DND-41 (cell line): Measurements from ENCODE around the gene PYY.
"Not testable (repeated sequence)": the region's sequence is repeated elsewhere in the genome, so short reads cannot be mapped to it uniquely, and the experiment has no call there.

ENCODE experiments used
- CTCF ChIP-seq: IDR thresholded peaks from 2 replicates; pipeline ENCODE4 v1.5.1; 2012; ENCODE audit warnings: borderline replicate concordance, low read length, moderate library complexity, mild to moderate bottlenecking; ENCODE audit not compliant: poor library complexity, severe bottlenecking; ENCODE audit errors: extremely low read depth
- EZH2 ChIP-seq: IDR thresholded peaks from 3 replicates; pipeline ENCODE4 v1.6.1; 2012; ENCODE audit warnings: borderline replicate concordance, low read depth, mild to moderate bottlenecking, moderate library complexity, low read length, inconsistent platforms; ENCODE audit not compliant: severe bottlenecking

GRCh38 chr17:43972444-43973212 is 18.9 kb upstream of the PYY start:
- not testable (repeated sequence) for TF ChIP-seq CTCF, EZH2
